RWPE1 (cell line): ENCODE measurements around the gene TAF5L.

Experiments used
- CTCF ChIA-PET: fragments of 350-600 bp; sonication (Branson Sonifier 250); formaldehyde crosslinking; extraction: SDS; loops from one replicate; lab custom pipeline; 2021; lab: Yijun Ruan, JAX
- POLR2A ChIA-PET: fragments of 400-600 bp; formaldehyde crosslinking; extraction: SDS; loops from one replicate; lab custom pipeline; 2020; ENCODE audit warnings: antibody characterized with exemption; ENCODE audit not compliant: low non-redundant PET; lab: Yijun Ruan, JAX
- DNase-seq: peaks from one replicate; pipeline ENCODE4 v3.0.0; 2012; ENCODE audit warnings: low spot score
- H3K27ac ChIP-seq: fragments of 450-650 bp; 2 replicates; pipeline ENCODE4 v1.5.1; 2017
- CTCF ChIP-seq: fragments of 450-650 bp; conservative IDR thresholded peaks from 2 replicates; pipeline ENCODE4 v1.5.1; 2017; ENCODE audit warnings: low read depth, mild to moderate bottlenecking

Gene TAF5L

GRCh38 chr1:229608590-229608989 lies 17.3 kb downstream of the TAF5L start:
- no peak for DNase-seq
- POLR2A ChIA-PET: no interaction called here
- no peak for TF ChIP-seq CTCF
- H3K27ac ChIP-seq: no peak overlapping the region
- CTCF ChIA-PET: no interaction called here

GRCh38 chr1:229607370-229607769 lies 18.6 kb downstream of the TAF5L start:
- ChIA-PET POLR2A (no interaction called here), CTCF (no interaction called here)
- no peak for TF ChIP-seq CTCF

DNA sequence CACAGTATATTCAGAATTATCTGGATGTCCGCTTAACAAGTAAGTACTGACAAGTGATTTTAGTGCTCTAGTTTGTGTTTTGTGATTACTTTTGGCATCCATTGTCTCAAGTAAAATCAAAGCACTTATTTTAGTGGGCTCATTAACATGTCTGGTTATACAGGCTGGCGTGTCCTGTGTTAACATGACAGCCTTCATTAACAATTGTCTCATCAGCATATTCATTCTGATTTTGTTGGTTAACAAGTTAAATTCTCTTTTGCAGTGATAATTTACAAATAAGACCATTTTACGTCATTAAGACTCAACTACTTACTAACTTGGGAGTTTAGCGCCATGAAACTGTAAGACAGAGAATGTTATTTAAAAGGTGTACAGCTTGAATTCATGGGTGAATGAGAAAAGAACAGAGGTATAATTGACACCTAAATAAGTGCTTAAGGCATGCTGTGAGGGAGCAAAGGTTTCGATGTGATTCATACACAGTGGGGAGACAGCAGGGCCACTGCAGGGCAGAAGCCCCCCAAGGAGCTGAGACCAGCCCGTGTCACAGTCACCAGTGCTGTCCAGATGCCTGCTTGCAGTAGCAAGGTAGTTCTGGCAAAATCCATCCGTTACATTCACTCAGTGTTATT lies 22.4 kb downstream of the TAF5L start:
- POLR2A ChIA-PET: no interaction called here
- H3K27ac ChIP-seq: no peak overlapping the region
- DNase-seq: no peak
- no peak for TF ChIP-seq CTCF
- CTCF ChIA-PET: no interaction called here

More at GRCh38 chr1:229607370-229607769, 18.6 kb downstream of the TAF5L start:
- DNase-seq: no peak
- no peak overlapping the region for H3K27ac ChIP-seq

DNA sequence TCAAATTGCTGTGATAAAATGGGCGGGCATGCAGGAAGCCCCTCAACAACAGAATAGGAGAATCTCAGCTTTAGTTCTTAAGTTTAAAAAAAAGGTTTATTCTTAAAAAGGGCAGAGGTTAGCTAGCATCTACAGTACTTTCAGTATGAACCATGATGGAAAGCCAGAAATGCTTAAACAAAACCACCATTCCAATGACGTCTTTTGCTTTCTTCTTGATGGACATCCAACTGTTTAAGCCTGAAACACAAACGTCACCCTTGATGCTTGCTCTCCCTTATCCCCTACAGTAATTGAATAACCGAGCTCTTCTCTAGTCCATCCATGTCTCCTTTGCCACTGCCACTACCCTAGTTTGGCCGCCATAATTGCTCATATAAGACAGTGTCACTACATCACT lies 25.7 kb downstream of the TAF5L start:
- ChIA-PET POLR2A (no interaction called here), CTCF (no interaction called here)
- TF ChIP-seq CTCF: no peak
- H3K27ac ChIP-seq: no peak overlapping the region
- DNase-seq: no peak

DNA sequence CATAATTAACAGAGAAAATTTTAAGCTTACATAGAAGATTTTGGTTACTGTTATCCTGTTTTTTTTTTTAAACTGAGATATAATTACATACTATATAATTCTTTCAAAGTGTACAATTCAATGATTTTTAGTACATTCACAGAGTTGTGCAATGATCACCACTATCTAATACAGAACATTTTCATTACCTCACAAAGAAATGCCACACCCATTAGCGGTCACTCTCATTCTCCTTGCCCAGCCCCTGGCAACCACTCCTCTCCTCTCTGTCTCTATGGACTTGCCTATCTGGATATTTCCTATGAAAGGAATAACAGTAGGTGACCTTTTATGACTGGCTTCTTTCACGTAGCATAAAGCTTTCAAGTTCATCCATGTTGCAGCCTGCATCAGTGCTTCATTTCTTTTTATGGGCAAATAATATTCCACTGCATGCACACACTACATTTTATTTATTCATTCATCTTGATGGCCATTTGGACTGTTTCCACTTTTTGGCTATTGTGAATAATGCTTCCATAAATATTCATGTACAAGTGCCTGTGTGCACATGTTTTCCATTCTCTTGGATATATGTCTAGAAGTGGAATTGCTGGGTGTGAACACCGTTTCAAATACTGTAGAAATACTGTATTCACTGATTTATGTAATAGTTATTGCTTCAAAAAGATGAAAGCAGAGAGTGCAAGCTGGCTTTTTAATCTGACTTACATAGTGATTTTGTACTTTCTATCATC lies 26.5 kb downstream of the TAF5L start:
- TF ChIP-seq CTCF: no peak
- no peak for DNase-seq
- CTCF ChIA-PET: interaction anchor here (0.6 kb wide), 1 partner anchor 597 kb away, joined by 3 read pairs; no protein-coding TSS in a partner anchor
- H3K27ac ChIP-seq: no peak overlapping the region
- POLR2A ChIA-PET: no interaction called here

DNA sequence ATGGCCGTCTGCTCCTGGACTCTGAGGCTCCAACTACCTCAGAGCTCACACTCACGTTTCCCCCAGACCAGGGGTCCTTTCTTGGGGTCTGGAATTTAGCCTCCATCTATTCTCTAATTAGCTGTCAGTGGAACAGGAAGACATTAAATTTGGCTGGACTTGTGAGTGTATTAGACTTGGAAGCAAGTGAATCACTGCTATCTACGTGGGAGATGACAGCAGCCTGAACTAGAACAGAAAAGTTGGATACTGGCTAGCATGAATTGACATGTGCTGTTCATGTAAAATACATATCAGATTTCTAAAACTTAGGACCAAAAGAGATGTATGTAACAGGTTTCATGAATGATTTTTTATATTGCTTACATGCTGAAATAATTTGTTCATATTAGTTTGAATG lies 28.0 kb downstream of the TAF5L start:
- ChIA-PET CTCF (no interaction called here), POLR2A (no interaction called here)
- TF ChIP-seq CTCF: no peak
- no peak overlapping the region for H3K27ac ChIP-seq
- DNase-seq: no peak
